ENCODE data around the gene SELENOO. TPM values are rescaled to one million over a fixed set of nuclear protein-coding genes. Genes with fewer than 3 reads are reported as not detected.

Gene SELENOO
- total RNA-seq, 1 donor from 2014 or later, result 17.6 TPM

- Histone ChIP-seq H3K4me3 (no peak overlapping the region), H3K36me3 (no peaks in the 10 kb centered on the region), H3K27ac (no peak overlapping the region), H3K4me1 (peaks cover 69% of the 10 kb centered on the region), H3K27me3 (no peaks in the 10 kb centered on the region), H3K9me3 (no peaks in the 10 kb centered on the region)
- no peak for DNase-seq
- no peak for TF ChIP-seq CTCF (IDR thresholded peaks at IDR 0.05)
- intact Hi-C loops (cut with DNase I), result no loop called here
- no peak for ATAC-seq
Measured at GRCh38 chr22:50188356-50188755, 12.5 kb upstream of the SELENOO start.

- Histone ChIP-seq H3K36me3 (peaks cover 6% of the 10 kb centered on the region), H3K4me1 (peaks cover 59% of the 10 kb centered on the region), H3K9me3 (no peaks in the 10 kb centered on the region), H3K27ac (peak overlapping the region; percentile 89), H3K4me3 (no peak overlapping the region), H3K27me3 (no peaks in the 10 kb centered on the region)
- DNase-seq, result no peak
- no peak for ATAC-seq
- intact Hi-C loops (cut with DNase I), result no loop called here
- TF ChIP-seq CTCF (IDR thresholded peaks at IDR 0.05), result no peak
Measured at GRCh38 chr22:50189184-50189848, 11.5 kb upstream of the SELENOO start.

GRCh38 chr22:50189849-50190181 is 11.0 kb upstream of the SELENOO start:
- Histone ChIP-seq H3K36me3 (peaks cover 11% of the 10 kb centered on the region), H3K4me3 (peak overlapping the region; percentile 58), H3K27me3 (no peaks in the 10 kb centered on the region), H3K27ac (peak overlapping the region; percentile 89), H3K4me1 (peaks cover 56% of the 10 kb centered on the region), H3K9me3 (no peaks in the 10 kb centered on the region)
- TF ChIP-seq CTCF (IDR thresholded peaks at IDR 0.05), result no peak
- DNase-seq, result no peak
- no peak for ATAC-seq
- intact Hi-C loops (cut with DNase I), result no loop called here

- Histone ChIP-seq H3K27me3 (no peaks in the 10 kb centered on the region), H3K27ac (peak overlapping the region; percentile 89), H3K36me3 (peaks cover 16% of the 10 kb centered on the region), H3K9me3 (no peaks in the 10 kb centered on the region), H3K4me1 (peaks cover 51% of the 10 kb centered on the region), H3K4me3 (peak overlapping the region; percentile 58)
- TF ChIP-seq CTCF (IDR thresholded peaks at IDR 0.05), result peak; percentile 52
- ATAC-seq (peak; percentile 83), DNase-seq (peak; percentile 94)
- intact Hi-C loops (cut with DNase I), result no loop called here
Measured at GRCh38 chr22:50190182-50190940, 10.4 kb upstream of the SELENOO start.

GRCh38 chr22:50190941-50191741 is 9.7 kb upstream of the SELENOO start:
- no peaks in the 10 kb centered on the region for H3K27me3 ChIP-seq
- peak overlapping the region; percentile 58 for H3K4me3 ChIP-seq
- no peak for DNase-seq
- peaks cover 24% of the 10 kb centered on the region for H3K36me3 ChIP-seq
- ATAC-seq, result peak; percentile 12
- intact Hi-C loops (cut with DNase I), result no loop called here
- no peak for TF ChIP-seq CTCF (IDR thresholded peaks at IDR 0.05)
- H3K4me1 ChIP-seq, result peaks cover 51% of the 10 kb centered on the region
- no peaks in the 10 kb centered on the region for H3K9me3 ChIP-seq
- peak overlapping the region; percentile 89 for H3K27ac ChIP-seq

All from upper lobe of right lung (tissue), 1 donor.